Dedifferentiated amniotic fluid mesenchymal stem cell (primary cell): ENCODE measurements around the gene RAD51D.
A peak's percentile ranks its signal among the peaks of the same experiment; 100 is the strongest.
"Not testable (repeated sequence)": the region's sequence is repeated elsewhere in the genome, so short reads cannot be mapped to it uniquely, and the experiment has no call there.

Experiments used
- DNase-seq: peaks from one replicate; pipeline ENCODE4 v3.0.0-alpha.2; 2016; ENCODE audit errors: extremely low spot score

Gene RAD51D

GRCh38 chr17:35119370-35120165 is at the start of gene RAD51D:
TSS of gene RAD51D (minus strand) at chr17:35119860. CDS start at chr17:35119613, 247 bp downstream.
- peak; percentile 48 for DNase-seq

DNA sequence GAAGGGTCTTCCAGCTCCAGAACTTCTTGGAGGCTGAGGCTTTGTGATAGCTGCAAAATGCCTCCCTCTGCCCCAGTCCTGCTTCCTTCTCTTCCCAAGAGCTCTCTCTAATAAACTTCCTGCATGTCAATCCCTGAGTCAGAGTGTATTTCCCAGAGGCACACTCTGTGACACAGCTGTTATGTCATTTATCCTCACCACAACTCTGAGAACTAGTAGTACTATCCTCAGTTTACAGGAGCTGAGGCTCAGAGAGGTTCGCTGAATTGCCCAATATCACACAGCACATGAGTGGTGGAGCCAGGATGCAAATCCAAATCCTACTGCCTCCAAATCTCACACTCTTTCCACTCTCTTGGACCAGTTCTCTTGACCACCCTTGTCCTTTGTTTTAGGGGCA is 48.0 kb upstream of the RAD51D start:
- DNase-seq: no peak

- DNase-seq: no peak
Observed at GRCh38 chr17:35167046-35167445, 47.4 kb upstream of the RAD51D start.

DNA sequence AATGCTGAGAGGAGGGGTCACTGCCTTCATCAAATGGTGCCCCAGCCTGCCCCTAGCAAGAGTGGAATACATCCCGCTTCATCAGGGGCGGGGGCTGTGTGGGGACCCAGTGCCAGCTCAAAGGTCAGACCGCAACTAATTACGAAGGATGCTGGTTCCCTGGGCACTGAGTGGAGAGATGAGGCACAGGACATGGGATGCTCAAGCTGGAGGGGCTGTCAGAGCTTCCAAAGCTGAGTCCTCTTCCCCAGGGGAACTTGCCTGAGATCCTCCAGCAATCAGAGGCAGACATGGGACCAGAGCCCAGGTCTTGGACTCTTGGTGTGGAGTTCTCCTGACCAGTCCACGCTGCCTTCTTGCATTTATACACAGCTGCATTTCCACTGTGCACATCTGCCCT is 46.9 kb upstream of the RAD51D start:
- no peak for DNase-seq

DNA sequence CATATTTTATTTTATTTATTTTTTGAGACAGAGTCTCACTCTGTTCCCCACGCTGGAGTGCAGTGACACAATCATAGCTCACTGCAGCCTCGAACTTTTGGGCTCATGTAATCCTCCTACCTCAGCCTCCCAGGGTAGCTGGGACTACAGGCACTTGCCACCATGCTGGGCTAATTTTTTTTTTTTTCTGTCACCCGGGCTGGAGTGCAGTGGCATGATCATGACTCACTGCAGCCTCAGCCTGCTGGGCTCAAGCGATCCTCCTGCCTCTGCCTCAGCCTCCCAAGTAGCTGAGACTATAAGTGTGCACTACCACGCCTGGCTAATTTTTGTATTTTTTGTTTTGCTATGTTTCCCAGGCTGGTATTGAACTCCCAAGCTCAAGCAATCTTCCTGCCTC is 45.1 kb upstream of the RAD51D start:
- DNase-seq: no peak

- no peak for DNase-seq
Observed at GRCh38 chr17:35163886-35164285, 44.2 kb upstream of the RAD51D start.

DNA sequence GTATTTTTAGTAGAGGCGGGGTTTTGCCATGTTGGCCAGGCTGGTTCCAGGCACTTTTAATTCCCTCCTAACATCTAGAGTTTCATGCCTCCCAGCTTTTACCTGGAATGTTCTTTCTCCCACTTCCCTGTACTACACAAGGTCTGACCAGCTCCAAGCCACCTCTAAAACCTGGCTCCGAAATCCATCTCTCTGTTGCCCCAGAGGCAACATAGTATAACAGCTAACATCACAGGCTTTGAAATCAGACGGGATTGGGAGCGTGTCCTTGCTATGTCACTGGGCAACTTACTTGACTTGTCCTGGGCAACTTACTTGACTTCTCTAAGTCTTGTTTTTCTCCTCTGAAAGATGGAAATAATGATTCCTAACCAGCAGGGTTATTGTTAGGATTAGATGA is 43.1 kb upstream of the RAD51D start:
- DNase-seq: no peak

DNA sequence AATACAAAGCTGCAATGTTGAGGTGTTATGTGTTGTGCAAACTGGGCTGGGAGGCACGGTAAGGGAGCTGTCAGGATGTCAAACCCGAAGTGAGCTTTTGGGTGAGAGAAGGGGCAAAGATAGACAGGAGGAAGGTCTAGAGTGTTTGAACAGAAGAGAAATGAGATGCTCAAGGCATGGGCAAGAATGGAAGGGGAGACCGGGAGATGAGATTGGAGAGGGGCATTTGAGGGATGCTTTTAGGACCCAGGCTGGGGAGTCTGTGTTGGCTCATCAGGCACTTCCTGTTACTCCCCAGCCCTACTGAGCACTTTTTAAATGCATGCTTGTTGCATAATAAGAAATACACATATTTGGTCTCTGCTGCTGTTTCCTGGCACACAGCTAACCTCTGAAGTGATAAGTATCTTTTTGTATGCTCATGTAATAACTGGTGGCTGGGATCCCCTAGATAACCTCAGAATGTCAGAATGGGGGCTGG is 41.7 kb upstream of the RAD51D start:
- no peak for DNase-seq

- no peak for DNase-seq
Observed at GRCh38 chr17:35160354-35161201, 40.9 kb upstream of the RAD51D start.

DNA sequence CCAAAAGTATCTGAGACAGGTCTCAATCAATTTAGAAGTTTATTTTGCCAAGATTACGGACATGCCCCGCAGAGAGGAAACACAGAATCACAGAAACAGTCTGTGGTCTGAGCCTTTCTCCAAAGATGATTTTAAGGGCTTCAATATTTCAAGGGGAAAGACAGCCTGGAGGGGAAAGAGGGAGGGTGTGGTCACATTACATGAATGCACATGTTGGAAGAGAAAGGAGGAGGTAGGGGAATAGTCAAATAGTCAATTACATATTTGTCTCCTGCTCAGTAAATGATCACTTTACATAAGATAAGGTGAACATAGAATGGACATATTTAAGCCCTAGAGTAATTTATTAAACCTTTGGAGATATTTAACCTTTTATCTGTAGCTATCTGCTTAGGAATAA is 40.3 kb upstream of the RAD51D start:
- no peak for DNase-seq

DNA sequence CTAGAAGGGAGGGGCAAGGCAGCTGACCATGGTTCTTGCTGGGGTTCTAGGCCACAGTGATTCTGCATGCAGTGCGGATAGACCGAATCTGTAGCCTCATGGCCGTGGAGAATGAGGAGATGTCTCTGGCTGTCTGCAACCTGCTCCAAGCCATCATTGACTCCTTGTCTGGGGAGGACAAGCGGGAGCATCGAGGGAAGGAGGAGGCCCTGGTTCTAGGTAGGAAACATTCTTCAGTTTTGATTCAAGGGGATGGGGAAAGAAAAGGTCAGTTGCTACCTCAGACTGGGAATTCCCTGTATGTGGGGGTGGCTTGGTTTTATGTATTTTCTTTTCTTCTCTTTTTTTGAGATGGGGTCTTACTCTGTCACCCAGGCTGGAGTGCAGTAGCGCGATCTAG is 35.6 kb upstream of the RAD51D start:
- no peak for DNase-seq

DNA sequence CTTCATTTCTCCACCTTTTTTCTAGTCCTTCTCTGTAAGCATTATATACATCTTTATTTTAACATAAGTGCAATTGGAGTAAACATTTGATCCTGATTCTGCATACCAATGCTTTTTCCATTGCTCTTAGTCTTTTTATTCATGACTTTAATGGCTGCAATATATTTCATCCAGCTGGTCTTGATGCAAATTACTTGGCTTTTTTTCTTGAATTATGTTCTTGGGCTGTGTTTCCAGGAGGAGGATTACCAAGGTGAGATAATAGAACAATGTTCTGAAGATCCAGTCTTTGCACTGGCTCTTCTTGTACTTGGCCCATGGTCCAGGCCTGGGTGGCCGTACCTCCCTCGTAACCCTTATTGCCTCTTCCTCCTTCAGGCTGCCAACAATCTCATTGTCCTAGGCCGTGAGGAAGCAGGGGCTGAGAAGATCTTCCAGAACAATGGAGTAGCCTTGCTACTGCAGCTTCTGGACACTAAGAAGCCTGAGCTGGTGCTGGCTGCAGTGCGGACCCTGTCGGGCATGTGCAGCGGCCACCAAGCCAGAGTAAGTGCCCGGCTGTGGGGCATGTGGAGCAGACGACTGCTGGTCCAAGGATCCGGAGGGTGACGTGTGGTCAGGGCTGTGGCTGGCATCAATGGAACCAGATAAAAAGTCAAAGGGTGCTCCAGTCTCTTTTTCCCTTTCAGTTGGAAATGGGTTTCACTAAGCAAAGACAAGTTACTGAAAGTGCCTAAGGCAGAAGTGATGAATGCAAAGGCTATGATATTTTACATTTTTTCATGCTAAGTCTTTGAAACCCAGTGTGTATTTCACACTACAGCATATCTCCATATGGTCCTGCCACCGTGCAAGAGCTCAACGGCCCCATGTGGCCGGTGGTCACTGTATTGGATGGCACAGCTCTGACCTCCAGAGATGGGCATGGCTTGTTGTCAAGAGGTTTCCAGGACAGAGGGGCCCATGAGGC is 34.8 kb upstream of the RAD51D start:
- no peak for DNase-seq

- no peak for DNase-seq
Observed at GRCh38 chr17:35152421-35153140, 32.9 kb upstream of the RAD51D start.

- not testable (repeated sequence) for DNase-seq
Observed at GRCh38 chr17:35151080-35151479, 31.4 kb upstream of the RAD51D start.

GRCh38 chr17:35149941-35150340 is 30.3 kb upstream of the RAD51D start:
- no peak for DNase-seq

DNA sequence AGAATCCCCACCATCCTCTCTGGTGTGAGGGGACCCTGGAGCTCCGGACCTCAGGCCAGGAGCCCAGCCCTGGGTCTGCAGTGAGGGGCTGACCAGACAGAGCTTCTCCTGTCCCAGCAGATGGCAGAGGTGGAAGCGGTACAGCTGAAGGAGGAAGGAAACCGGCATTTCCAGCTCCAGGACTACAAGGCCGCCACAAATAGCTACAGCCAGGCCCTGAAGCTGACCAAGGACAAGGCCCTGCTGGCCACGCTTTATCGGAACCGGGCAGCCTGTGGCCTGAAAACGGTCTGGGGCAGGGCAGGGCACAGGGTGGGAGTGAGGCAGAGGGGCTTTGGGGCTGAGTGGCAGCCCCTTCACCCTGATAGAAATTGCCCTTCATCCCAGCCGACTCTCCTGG is 28.5 kb upstream of the RAD51D start:
- no peak for DNase-seq

DNA sequence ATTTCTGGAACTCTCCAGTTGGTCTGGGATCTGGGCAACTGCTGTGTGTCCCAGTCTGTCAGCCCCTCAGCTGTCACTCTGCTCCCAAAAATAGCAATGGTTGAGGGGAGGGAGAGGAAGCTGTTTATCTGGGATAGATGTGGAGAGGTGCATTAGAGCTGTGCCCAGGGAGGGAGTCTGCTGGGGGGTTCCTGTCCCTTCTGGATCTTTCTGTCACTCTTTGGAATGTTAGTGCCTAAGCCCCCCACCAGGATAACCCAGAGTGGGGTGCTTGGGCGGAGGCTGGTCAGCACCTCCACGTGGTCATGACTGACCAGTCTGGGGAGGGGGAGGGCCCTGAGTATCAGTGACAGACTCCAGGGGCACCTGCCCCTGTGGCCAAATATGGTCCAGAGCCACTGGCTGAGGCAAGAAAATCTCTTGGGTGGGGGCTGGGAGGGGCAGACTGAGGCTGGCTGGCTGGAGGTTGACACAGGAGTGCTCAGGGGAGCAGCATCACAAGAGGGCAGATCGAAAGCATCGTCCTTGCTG is 27.8 kb upstream of the RAD51D start, which contains the start of gene UNC45B:
Gene UNC45B, plus strand, starts transcription at position 443 of the 531 bp plus-strand sequence. CDS start 447 bp downstream, outside the sequence.
- DNase-seq: no peak

- no peak for DNase-seq
Observed at GRCh38 chr17:35146214-35146833, 26.7 kb upstream of the RAD51D start.

- no peak for DNase-seq
Observed at GRCh38 chr17:35144840-35145239, 25.2 kb upstream of the RAD51D start.

- DNase-seq: no peak
Observed at GRCh38 chr17:35142467-35142796, 22.8 kb upstream of the RAD51D start.
